DMS79 treated with DMSO at 0.1 percent for 48 hours (cell line): ENCODE results near the gene GDF15.

Source experiments
- DNase-seq: peaks from one replicate; lab custom pipeline; 2025; lab: John Stamatoyannopoulos, UW

GDF15 gene

DNA sequence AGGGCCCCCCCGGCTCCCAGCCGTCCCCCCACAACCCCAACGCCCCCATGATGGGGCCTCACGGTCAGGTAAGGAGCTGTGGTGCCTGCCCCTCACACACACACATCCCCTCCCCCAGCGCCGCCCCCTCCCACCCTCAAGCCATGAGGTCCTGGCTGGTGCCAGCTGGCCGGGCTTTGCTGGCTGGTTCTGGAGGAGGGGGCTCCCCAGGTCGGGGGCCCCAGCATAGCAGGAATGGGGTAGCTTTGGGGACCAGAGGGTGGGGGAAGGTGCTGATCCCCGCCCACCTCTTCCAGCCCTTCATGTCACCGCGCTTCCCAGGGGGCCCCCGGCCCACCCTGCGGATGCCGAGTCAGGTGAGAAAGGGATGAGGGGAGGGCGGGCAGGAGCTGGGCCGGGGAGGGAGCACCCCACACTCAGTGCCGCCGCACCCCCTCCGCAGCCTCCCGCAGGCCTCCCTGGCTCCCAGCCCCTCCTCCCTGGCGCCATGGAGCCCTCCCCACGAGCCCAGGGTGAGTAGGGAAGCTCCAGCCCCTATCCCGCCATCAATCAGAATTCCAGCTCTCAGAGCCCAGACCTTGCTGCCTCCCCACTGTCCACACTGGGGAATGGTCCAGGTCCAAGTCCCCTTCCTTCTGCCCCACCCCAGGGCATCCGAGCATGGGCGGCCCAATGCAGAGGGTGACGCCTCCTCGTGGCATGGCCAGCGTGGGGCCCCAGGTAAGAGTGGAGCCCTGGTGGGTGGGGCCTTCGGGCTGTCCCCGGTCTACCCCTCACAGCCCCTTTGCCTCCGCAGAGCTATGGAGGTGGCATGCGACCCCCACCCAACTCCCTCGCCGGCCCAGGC lies 45.6 kb downstream of the GDF15 start:
- no peak for DNase-seq

DNA sequence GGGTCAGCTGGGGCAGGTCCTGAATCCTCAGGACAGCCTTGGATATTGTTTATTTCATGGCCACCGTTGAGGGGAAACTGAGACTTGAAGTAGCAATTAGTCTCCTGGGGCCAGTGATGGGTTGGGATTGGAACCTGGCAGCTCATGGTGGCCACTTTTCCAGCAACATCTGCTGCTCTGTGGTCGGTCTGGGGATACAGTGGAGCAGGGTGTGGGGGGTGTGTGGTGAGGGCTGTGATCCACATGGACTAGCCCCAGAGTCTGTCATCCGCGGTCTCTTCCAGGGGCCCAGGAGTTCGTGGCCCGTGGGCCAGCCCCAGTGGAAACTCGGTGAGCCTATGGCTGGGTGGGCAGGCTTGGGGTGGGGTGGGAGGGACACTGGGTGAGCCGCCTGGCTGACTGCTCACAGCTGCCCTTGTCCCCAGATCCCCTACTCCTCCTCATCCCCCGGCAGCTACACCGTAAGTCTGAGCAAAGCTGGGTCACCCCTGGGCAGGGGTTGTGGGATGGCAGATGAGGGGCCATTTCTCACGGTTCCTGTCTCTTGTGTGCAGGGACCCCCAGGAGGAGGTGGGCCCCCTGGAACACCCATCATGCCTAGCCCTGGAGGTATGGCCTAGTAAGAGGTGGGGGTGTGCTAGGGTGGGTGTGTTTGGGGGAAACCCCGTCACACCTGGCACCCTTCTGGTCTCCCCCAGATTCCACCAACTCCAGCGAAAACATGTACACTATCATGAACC lies 46.5 kb downstream of the GDF15 start:
- no peak for DNase-seq

DNA sequence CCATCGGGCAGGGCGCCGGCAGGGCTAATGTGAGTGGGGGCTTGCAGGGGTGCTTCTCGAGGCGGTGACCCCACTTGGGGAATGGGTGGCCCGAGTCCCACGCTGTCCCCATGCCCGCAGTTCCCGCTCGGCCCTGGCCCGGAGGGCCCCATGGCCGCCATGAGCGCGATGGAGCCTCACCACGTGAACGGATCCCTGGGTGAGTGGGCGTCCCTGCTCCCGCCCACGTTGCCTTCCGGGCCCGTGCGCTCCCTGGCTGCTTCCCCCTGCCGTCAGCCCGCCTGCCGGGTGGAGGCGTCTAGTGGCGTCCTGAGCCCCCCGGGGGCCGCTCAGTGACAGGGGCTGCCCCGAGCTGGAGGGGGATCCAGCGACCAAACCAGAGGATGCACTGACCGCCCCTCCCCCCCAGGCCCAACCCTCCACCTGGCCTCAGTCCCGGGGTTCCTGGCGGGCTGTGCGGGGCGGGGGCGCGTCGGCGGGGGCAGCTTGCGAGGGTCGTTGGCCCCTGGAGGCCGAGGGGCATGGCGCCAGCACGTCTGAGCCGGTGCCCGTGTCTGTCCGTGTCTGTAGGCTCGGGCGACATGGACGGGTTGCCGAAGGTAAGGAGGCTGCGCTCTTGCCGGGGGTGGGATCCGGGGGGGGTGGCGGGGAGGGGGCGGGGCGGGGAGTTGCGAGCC lies 47.2 kb downstream of the GDF15 start:
- DNase-seq = peak; percentile 32

DNA sequence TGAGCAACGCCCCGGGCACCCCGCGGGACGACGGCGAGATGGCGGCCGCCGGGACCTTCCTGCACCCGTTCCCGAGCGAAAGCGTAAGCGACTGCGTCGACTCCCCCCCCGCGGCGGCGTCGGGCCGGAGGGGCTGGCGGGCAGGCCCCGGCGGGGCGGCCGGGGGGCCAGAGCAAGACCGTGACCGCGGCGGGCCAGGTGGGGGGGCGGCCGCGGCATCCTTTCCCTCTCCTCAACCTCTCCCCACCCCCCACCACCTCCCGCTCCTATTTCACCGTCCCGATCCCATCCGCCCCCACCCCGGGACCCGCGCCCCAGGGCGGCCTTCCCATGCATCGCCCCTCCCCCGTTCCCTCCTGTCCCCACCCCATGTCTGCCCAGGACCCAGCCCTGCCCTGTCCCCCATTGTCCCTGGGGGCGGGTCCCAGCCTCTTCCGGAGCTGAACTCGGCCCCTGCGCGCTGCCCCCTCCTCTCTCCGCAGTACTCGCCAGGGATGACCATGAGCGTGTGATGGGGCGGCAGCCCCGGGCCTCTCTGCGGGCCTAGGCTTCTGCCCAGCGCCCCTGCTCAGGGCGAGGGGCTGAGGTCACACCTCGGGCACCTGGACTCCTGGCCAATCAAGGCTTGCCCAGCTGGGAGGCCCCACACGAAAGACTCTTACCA lies 47.9 kb downstream of the GDF15 start:
- peak; percentile 22 for DNase-seq

DNA sequence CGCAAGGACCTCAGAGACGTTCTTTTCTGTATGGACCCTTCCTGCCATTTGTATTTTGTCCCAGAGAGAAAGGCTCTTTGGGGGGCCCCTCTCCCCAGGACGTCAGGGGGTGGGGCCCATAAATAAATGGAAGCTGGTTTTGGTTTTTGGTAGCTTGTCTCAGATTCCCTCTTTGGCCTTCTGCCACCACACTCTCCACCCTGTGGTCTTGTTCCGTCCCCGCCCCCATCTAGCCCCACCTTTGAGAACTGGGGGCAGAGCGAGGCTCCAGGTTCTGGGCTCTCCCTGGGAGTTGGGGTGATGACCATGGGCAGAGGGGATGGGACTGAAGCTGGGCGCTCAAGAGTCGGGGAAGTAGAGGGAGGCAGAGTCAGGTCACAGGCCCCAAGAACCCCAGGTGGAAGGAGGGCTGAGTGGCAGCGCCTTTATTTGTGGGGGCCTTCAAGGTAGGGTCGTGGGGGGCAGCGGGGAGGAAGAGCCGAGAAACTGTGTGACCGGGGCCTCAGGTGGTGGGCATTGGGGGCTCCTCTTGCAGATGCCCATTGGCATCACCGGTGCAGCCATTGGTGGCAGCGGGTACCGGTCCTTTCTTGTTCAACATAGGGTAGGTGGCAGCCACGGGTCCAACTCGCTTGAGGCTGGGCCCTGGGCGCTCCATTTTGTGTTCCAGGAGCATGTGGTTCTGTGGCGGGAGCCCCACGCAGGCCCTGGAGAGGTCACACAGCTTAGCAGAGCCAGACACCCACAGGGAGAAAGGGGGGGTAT lies 48.6 kb downstream of the GDF15 start:
- peak; percentile 20 for DNase-seq

DNA sequence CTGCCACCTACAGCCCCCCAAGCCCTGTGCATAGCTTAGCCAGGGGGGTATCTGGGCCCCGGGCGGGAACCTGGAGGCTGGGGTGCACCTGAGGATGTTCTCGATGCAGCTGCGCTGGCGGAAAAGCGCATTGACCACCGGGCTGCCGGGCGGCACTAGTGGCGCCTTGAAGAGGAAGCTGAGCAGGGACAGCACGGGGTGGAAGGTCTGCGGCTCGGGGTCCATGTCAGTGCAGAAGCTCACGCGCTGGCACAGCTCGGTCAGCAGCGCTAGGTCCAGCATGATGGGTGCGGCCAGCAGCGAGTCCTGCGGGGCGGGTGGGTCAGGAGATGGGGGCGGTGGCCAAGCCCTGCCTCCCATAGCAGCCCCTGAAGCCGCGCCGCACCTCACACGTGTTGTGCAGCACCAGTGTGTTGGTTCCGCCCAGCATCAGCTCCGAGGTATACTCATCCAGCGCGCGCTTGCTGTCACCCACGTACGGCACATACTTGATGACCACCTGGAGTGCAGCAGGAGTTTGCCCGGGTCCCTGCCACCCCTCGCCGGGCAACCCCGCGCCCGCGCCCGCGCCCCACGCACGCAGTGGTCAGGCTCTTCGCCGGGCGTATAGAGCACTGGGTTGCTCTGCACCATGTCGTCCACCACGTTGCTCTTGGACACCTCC lies 49.4 kb downstream of the GDF15 start:
- DNase-seq = no peak

DNA sequence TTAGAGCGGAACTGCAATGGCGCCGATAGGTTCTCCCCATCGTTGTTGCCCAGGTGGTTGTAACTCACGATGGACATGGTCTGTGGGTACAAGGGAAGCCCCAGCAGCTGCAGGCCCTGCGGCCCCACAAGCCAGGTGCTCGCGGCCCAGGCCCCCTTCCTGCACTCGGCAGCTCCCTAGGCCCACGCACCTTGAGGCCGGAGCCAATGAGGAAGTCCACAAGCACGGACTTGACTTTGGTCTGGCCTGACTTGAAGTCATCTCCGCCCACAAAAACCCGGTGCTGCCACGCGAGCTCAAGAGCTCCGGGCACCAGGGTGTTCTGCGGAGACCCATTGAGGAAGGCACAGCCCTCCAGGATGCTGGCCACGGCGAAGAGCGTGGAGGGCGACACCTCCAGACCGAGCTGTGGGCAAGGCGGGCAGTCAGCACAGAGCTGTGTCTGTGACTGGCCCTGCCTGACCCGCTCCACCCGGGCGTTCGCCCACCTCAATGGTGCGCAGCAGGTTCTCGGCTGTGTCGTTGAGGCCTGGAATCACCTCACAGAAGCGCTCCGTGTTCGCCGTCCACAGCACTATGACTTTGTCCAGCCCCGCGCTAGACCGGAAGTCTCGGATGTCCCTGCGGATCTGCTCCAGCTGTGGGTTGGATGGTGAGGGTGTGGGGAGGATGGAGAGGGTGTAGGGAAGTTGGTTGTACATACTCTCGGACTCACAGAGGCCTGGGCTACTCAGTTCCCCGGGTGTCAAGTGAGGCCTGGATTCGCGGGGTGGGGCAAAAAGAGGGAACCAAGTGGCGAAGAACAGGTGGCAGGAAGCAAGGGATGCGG lies 50.1 kb downstream of the GDF15 start:
- DNase-seq = no peak

DNA sequence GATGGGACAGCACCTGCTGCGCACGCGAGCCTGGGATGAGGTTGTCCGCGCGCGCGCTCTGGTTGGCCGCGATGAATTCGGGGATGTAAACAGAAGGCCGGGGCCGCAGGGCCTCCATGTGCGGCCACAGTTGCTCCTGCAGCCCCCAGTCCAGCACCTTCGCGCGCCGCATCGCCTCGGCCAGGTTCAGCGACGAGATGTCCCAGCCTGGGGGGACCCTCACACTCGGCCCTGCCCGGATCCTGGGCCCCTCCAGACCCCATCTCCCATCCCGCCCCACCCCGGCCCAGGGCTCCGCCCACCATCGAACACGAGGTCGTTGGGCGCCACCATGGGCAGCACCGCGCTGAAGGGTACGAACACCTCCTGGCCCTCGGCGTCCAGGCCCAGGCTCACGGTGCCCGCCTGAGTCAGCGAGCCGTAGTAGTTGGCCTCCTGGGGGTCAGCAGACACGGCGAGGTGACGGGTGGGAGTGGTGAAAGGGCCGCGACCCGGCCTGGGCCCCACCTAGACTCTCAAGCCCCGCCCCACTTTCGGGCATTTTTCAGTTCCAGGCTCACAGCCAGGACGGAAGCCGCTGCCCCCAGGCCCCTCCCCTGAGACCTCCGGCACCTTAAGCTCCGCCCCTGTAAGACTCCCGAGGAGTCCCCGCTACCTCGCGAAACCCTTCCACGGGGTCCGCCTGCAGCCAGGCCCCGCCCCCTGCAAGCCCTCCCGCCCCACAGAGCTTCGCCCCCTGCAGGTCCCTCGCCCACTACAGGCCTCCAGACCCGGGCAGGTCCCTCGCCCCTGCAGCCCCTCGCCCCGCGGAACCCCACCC lies 50.9 kb downstream of the GDF15 start:
- peak; percentile 82 for DNase-seq

DNA sequence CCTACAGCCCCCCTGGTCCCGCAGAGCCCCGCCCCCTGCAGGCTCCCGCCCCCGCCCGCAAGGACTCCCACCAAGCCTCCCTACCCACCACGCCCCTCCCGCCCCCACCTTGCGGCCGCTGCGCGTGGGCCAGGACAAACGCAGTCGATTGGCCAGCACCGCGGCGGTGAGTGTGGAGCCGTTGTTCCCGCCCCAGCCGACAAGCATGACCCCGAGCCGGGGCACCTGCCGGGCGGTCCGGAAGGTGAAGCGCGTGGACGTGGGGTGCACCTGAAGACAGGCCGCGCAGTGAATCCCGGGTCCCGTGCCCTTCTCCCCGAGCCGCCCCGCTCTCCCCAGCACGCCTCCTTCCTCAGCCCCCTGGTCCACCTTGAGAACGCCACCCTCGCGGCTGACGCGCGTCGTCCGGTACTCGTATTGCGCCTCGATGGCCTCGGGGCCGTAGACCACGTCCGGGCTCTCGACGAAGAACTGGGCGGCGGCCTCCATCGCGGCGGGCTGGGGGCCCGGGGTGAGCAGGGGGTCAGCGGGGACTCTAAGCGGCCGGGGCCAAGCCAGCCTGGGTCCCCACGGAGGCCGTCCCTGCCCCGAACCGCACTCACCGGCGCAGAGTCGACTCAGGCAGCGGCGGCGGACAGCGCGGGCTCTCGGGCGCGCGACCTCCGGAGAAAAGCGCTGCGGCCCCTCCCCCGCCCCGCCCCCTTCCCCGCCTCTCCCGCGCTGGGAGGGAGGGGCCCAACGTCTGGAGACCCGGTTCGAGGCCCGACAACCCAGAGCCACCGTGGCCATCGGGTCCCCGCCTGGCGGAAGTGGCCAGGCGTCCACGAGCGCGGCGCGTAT lies 51.8 kb downstream of the GDF15 start, which contains the start of gene ISYNA1:
Gene ISYNA1 (minus strand): TSS at position 643 of the 840 bp plus-strand sequence. CDS start 154 bp downstream, at position 489.
- peak; percentile 50 for DNase-seq

DNA sequence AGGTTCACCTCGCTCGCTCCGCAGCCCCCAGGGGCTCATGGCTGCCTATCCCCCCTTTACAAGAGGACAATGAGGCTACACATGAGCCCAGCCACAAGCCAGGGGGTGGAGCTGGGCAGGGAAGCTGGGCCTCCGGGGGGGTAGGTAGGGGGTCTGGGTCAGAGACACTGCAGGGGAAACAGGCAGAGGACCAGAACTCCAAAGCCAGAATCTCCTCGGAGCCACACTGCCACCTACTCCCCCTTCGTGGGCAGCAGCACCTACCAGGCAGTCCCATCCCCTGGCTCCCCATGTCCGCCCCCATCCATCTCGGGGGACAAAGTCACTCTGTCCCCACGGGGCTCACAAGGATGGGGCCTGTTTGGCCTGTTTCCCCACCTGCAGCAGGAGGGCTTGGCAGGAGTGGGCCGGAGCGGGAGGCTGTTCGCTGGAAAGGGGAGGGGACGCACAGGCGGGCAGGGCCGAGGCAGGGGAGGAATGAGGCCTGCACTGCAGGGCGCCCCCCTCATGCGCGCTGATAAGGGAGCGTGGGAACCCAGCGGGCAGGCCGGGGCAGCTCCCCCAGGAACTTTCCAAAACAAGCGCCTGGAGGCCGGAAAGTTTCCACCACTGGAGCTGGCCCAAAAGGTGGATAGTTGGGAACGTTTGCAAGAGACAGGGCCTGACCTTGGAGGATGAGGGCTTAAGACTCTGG lies 52.5 kb downstream of the GDF15 start:
- peak; percentile 26 for DNase-seq
